Fibroblast of the aortic adventitia (primary cell): ENCODE measurements around the gene TLK1. TPM values are rescaled to one million over a fixed set of nuclear protein-coding genes. Genes with fewer than 3 reads are reported as not detected.

Source experiments
- DNase-seq: peaks from one replicate; pipeline ENCODE4 v3.0.0-alpha.2; 2010; ENCODE audit warnings: low read depth
- H3K4me3 ChIP-seq: 2 replicates; pipeline ENCODE4 v1.5.1; 2011; ENCODE audit warnings: low read depth, mild to moderate bottlenecking, control low read depth, low read length, moderate library complexity
- CTCF ChIP-seq: IDR thresholded peaks from 2 replicates; pipeline ENCODE4 v1.5.1; 2011; ENCODE audit warnings: mild to moderate bottlenecking, low read length, control low read depth, inconsistent platforms; ENCODE audit not compliant: insufficient read depth
- total RNA-seq: library from RNA; depleted of rRNA; stranded (reverse); fragments of >200 nt; gene quantifications from 2 replicates; pipeline ENCODE4 v1.2.3, GENCODE V29; 2012; ENCODE audit warnings: low replicate concordance

TLK1 gene
- total RNA-seq, 1 donor = 28.1 TPM

- no peak for DNase-seq
- TF ChIP-seq CTCF = no peak
- no peak overlapping the region for H3K4me3 ChIP-seq
These were observed 11.1 kb upstream of the TLK1 start for GRCh38 chr2:171171808-171172207.

GRCh38 chr2:171169839-171170238 is 9.1 kb upstream of the TLK1 start:
- no peak overlapping the region for H3K4me3 ChIP-seq
- no peak for TF ChIP-seq CTCF

GRCh38 chr2:171169333-171169732 is 8.6 kb upstream of the TLK1 start:
- DNase-seq = no peak
- TF ChIP-seq CTCF = no peak
- H3K4me3 ChIP-seq = no peak overlapping the region

More at GRCh38 chr2:171169839-171170238, 9.1 kb upstream of the TLK1 start:
- no peak for DNase-seq

GRCh38 chr2:171167352-171167997 is 6.8 kb upstream of the TLK1 start:
- no peak for TF ChIP-seq CTCF
- H3K4me3 ChIP-seq = no peak overlapping the region
- no peak for DNase-seq

GRCh38 chr2:171166328-171166983 is 5.8 kb upstream of the TLK1 start:
- no peak overlapping the region for H3K4me3 ChIP-seq
- TF ChIP-seq CTCF = no peak
- DNase-seq = no peak

- DNase-seq = no peak
- H3K4me3 ChIP-seq = no peak overlapping the region
- no peak for TF ChIP-seq CTCF
These were observed 5.3 kb upstream of the TLK1 start for GRCh38 chr2:171165967-171166327.
